GM23338 (cell line): ENCODE data around the gene CLDN22. TPM values are rescaled to one million over a fixed set of nuclear protein-coding genes. Genes with fewer than 3 reads are reported as not detected.

Experiments
- ATAC-seq: fragments of 200-7000 bp; cut with Tn5 transposase; 3 replicates; pipeline ENCODE4 v1.9.1; 2020
- DNase-seq: peaks from one replicate; pipeline ENCODE4 v3.0.0-alpha.2; 2015; ENCODE audit warnings: low spot score
- H2AFZ ChIP-seq: fragments of 200-600 bp; sonication (generic); 2 replicates; pipeline ENCODE4 v1.8.0; 2016; ENCODE audit warnings: antibody characterized with exemption, mild to moderate bottlenecking, moderate library complexity
- H3F3A ChIP-seq: fragments of 200-600 bp; sonication (generic); replicated peaks from 2 replicates; pipeline ENCODE4 v1.8.0; 2017; ENCODE audit warnings: antibody characterized with exemption, mixed run types, low read depth
- H3K27ac ChIP-seq: fragments of 200-600 bp; sonication (generic); 2 replicates; pipeline ENCODE4 v1.6.1; 2016; ENCODE audit warnings: low read depth
- H3K27me3 ChIP-seq: fragments of 200-600 bp; sonication (generic); 2 replicates; pipeline ENCODE4 v1.8.0; 2016; ENCODE audit warnings: mild to moderate bottlenecking, mixed run types, moderate library complexity; ENCODE audit not compliant: insufficient read depth
- H3K36me3 ChIP-seq: fragments of 200-600 bp; sonication (generic); 2 replicates; pipeline ENCODE4 v1.8.0; 2016; ENCODE audit warnings: mild to moderate bottlenecking; ENCODE audit not compliant: insufficient read depth
- H3K4me1 ChIP-seq: fragments of 200-600 bp; sonication (generic); 2 replicates; pipeline ENCODE4 v1.8.0; 2016; ENCODE audit warnings: mild to moderate bottlenecking, moderate library complexity; ENCODE audit not compliant: insufficient read depth
- H3K4me2 ChIP-seq: fragments of 200-600 bp; sonication (generic); 2 replicates; pipeline ENCODE4 v1.7.1; 2017; ENCODE audit warnings: mixed run types
- H3K4me3 ChIP-seq: fragments of 200-600 bp; sonication (generic); 2 replicates; pipeline ENCODE4 v1.6.1; 2016; ENCODE audit warnings: mixed run types
- H3K79me2 ChIP-seq: fragments of 200-600 bp; sonication (generic); replicated peaks from 2 replicates; pipeline ENCODE4 v1.8.0; 2017; ENCODE audit warnings: mild to moderate bottlenecking; ENCODE audit not compliant: insufficient read depth
- H3K9me2 ChIP-seq: fragments of 200-600 bp; sonication (generic); 2 replicates; pipeline ENCODE4 v1.8.0; 2017; ENCODE audit not compliant: insufficient read depth
- H4K20me1 ChIP-seq: fragments of 200-600 bp; sonication (generic); replicated peaks from 2 replicates; pipeline ENCODE4 v1.8.0; 2017; ENCODE audit warnings: mild to moderate bottlenecking; ENCODE audit not compliant: insufficient read depth
- H3K27ac Mint-ChIP-seq: 2 replicates; pipeline ENCODE4 v1.8.0; 2020; ENCODE audit warnings: inconsistent platforms, mild to moderate bottlenecking, moderate library complexity, mixed read lengths
- H3K27me3 Mint-ChIP-seq: 3 replicates; pipeline ENCODE4 v1.8.0; 2022; ENCODE audit warnings: low read depth, mild to moderate bottlenecking, moderate library complexity, mixed read lengths, inconsistent platforms; ENCODE audit not compliant: insufficient read depth, poor library complexity
- H3K36me3 Mint-ChIP-seq: 3 replicates; pipeline ENCODE4 v1.8.0; 2021; ENCODE audit warnings: low read depth, mild to moderate bottlenecking, inconsistent platforms, moderate library complexity, mixed read lengths
- H3K4me1 Mint-ChIP-seq: 3 replicates; pipeline ENCODE4 v1.8.0; 2020; ENCODE audit warnings: mild to moderate bottlenecking, inconsistent platforms, mixed read lengths
- H3K4me3 Mint-ChIP-seq: 3 replicates; pipeline ENCODE4 v1.8.0; 2021; ENCODE audit warnings: moderate library complexity, mild to moderate bottlenecking, inconsistent platforms, mixed read lengths
- H3K9me3 Mint-ChIP-seq: 3 replicates; pipeline ENCODE4 v1.8.0; 2020; ENCODE audit warnings: moderate library complexity, mild to moderate bottlenecking, inconsistent platforms, mixed read lengths
- CREB1 ChIP-seq: fragments of 250-450 bp; sonication (Bioruptor Pico); IDR thresholded peaks from 2 replicates; pipeline ENCODE4 v1.5.0; 2020; ENCODE audit warnings: low read depth, mild to moderate bottlenecking, moderate library complexity
- EZH2 ChIP-seq: fragments of 200-600 bp; sonication (generic); IDR thresholded peaks from one replicate; pipeline ENCODE4 v1.8.0; 2017; ENCODE audit warnings: antibody characterized with exemption, mild to moderate bottlenecking, low read depth; ENCODE audit not compliant: unreplicated experiment
- EZH2phosphoT487 ChIP-seq: fragments of 200-600 bp; sonication (generic); IDR thresholded peaks from one replicate; pipeline ENCODE4 v1.8.1; 2018; ENCODE audit warnings: antibody characterized with exemption; ENCODE audit not compliant: unreplicated experiment
- ZNF331 ChIP-seq: fragments of 250-450 bp; sonication (Bioruptor Pico); IDR thresholded peaks from 2 replicates; pipeline ENCODE4 v1.5.0; 2020; ENCODE audit warnings: low read depth, mild to moderate bottlenecking, moderate library complexity
- polyA plus RNA-seq: library from polyadenylated mRNA; unstranded; fragments of >200 nt; fragmentation: Nextera tagmentation; extraction: Ambion mirVana; gene quantifications from 2 replicates; pipeline ENCODE4 v1.2.1, GENCODE V29; 2016
- total RNA-seq: library from RNA; depleted of rRNA; stranded (reverse); fragments of >200 nt; shearing (Covaris generic); gene quantifications from 2 replicates; pipeline ENCODE4 v1.2.3, GENCODE V29; 2014
- TF ChIP-seq, protein P1 (sequence below): IDR thresholded peaks from one replicate; pipeline ENCODE4 v1.6.1; 2018; ENCODE audit warnings: antibody characterized with exemption; ENCODE audit not compliant: unreplicated experiment
- TF ChIP-seq, protein P2 (sequence below): IDR thresholded peaks from 2 replicates; pipeline ENCODE4 v1.6.1; 2016; ENCODE audit warnings: antibody characterized with exemption
- TF ChIP-seq, protein P3 (sequence below): fragments of 250-450 bp; sonication (Bioruptor Pico); IDR thresholded peaks from 2 replicates; pipeline ENCODE4 v1.5.0; 2020; ENCODE audit warnings: mild to moderate bottlenecking, moderate library complexity

CLDN22 gene
- total and polyA plus RNA-seq, 2 experiments from 2014 or later: not detected

DNA sequence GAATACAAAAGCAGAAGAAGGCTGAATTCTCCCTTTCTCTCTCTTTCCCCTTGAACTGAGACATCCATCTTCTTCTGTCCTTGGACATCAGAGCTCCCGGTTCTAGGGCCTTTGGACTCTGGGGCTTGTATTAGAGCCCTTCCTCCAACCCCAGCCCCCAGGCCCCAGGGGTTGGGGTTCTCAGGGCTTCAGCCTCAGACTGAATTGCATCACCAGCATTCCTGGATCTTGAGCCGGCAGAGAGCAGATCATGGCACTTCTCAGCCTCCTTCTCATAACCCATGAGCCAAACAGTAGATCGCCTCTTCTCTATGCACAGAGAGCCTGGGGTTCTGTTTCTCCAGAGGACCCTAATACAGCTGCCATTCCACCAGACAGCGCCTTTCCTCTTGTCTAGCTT lies 27.5 kb upstream of the CLDN22 start (continued):
- TF ChIP-seq ZNF331 (CRISPR knock-in tag) (no peak), CREB1 (no peak), EZH2phosphoT487 (no peak), EZH2 (no peak)

DNA sequence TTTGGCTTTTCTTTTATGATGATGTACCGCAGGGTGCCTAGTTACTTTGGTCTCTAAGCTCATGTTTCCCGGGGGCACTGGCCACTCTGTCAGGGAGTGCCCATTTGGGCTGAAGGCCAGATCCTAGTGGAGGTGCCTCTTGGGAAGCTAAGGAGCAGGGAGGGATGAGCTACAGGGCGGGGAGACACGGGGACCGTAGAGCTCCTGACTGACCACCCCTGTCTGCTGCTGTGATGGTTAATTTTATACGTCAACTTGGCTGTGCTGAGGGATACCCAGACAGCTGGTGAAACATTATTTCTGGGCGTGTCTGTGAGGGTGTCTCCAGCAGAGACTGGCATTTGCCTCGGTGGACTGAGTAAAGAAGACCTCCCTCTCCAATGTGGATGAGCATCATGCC lies 27.1 kb upstream of the CLDN22 start:
- Mint-ChIP-seq H3K36me3 (no peaks in the 10 kb centered on the region), H3K9me3 (no peaks in the 10 kb centered on the region), H3K27me3 (peaks cover 6% of the 10 kb centered on the region), H3K27ac (no peak overlapping the region), H3K4me3 (no peak overlapping the region), H3K4me1 (no peaks in the 10 kb centered on the region)
- Histone ChIP-seq H3K4me2 (no peak overlapping the region), H3K27me3 (no peaks in the 10 kb centered on the region), H3K4me3 (no peak overlapping the region), H3K79me2 (no peaks in the 10 kb centered on the region), H3F3A (no peaks in the 10 kb centered on the region), H3K27ac (no peak overlapping the region), H4K20me1 (no peaks in the 10 kb centered on the region), H3K4me1 (no peaks in the 10 kb centered on the region), H3K36me3 (no peaks in the 10 kb centered on the region), H2AFZ (no peak overlapping the region), H3K9me2 (no peaks in the 10 kb centered on the region)
- DNase-seq: no peak
- no peak for ATAC-seq
- TF ChIP-seq, protein P1, sequence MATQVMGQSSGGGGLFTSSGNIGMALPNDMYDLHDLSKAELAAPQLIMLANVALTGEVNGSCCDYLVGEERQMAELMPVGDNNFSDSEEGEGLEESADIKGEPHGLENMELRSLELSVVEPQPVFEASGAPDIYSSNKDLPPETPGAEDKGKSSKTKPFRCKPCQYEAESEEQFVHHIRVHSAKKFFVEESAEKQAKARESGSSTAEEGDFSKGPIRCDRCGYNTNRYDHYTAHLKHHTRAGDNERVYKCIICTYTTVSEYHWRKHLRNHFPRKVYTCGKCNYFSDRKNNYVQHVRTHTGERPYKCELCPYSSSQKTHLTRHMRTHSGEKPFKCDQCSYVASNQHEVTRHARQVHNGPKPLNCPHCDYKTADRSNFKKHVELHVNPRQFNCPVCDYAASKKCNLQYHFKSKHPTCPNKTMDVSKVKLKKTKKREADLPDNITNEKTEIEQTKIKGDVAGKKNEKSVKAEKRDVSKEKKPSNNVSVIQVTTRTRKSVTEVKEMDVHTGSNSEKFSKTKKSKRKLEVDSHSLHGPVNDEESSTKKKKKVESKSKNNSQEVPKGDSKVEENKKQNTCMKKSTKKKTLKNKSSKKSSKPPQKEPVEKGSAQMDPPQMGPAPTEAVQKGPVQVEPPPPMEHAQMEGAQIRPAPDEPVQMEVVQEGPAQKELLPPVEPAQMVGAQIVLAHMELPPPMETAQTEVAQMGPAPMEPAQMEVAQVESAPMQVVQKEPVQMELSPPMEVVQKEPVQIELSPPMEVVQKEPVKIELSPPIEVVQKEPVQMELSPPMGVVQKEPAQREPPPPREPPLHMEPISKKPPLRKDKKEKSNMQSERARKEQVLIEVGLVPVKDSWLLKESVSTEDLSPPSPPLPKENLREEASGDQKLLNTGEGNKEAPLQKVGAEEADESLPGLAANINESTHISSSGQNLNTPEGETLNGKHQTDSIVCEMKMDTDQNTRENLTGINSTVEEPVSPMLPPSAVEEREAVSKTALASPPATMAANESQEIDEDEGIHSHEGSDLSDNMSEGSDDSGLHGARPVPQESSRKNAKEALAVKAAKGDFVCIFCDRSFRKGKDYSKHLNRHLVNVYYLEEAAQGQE: no peak
- TF ChIP-seq, protein P2, sequence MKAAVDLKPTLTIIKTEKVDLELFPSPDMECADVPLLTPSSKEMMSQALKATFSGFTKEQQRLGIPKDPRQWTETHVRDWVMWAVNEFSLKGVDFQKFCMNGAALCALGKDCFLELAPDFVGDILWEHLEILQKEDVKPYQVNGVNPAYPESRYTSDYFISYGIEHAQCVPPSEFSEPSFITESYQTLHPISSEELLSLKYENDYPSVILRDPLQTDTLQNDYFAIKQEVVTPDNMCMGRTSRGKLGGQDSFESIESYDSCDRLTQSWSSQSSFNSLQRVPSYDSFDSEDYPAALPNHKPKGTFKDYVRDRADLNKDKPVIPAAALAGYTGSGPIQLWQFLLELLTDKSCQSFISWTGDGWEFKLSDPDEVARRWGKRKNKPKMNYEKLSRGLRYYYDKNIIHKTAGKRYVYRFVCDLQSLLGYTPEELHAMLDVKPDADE: no peak

DNA sequence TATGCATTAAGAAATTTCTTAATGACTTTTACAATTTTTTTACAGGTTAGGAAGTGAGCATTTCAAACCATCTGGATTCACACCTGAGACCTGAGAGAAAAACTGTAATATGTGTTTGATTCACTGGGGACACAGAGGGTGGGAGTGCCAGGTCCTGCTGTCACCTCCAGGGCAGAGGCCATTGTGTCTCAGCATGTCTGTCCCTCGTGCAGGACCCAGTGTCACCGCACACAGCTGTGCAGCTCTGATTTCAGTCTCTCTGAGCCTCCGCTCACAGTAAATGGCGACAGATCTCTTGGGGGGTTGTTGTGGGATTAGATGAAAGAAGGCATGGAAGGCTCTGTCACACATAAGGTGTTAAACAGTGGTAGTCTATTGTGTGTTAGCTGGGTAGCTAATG lies 25.2 kb upstream of the CLDN22 start:
- Histone ChIP-seq H4K20me1 (no peaks in the 10 kb centered on the region), H3K9me2 (no peaks in the 10 kb centered on the region), H3K4me2 (no peak overlapping the region), H3K79me2 (no peaks in the 10 kb centered on the region), H3K4me1 (no peaks in the 10 kb centered on the region), H3F3A (no peaks in the 10 kb centered on the region), H2AFZ (no peak overlapping the region), H3K27ac (no peak overlapping the region), H3K4me3 (no peak overlapping the region), H3K27me3 (no peaks in the 10 kb centered on the region), H3K36me3 (no peaks in the 10 kb centered on the region)
- H3K9me3 Mint-ChIP-seq: no peaks in the 10 kb centered on the region
- DNase-seq (no peak), ATAC-seq (no peak)
- H3K4me1 Mint-ChIP-seq: no peaks in the 10 kb centered on the region
- H3K27ac Mint-ChIP-seq: no peak overlapping the region
- no peak overlapping the region for H3K4me3 Mint-ChIP-seq
- H3K27me3 Mint-ChIP-seq: peaks cover 4% of the 10 kb centered on the region
- no peaks in the 10 kb centered on the region for H3K36me3 Mint-ChIP-seq
- TF ChIP-seq CREB1 (no peak), ZNF331 (CRISPR knock-in tag) (no peak), EZH2 (no peak)
- TF ChIP-seq, protein P3, sequence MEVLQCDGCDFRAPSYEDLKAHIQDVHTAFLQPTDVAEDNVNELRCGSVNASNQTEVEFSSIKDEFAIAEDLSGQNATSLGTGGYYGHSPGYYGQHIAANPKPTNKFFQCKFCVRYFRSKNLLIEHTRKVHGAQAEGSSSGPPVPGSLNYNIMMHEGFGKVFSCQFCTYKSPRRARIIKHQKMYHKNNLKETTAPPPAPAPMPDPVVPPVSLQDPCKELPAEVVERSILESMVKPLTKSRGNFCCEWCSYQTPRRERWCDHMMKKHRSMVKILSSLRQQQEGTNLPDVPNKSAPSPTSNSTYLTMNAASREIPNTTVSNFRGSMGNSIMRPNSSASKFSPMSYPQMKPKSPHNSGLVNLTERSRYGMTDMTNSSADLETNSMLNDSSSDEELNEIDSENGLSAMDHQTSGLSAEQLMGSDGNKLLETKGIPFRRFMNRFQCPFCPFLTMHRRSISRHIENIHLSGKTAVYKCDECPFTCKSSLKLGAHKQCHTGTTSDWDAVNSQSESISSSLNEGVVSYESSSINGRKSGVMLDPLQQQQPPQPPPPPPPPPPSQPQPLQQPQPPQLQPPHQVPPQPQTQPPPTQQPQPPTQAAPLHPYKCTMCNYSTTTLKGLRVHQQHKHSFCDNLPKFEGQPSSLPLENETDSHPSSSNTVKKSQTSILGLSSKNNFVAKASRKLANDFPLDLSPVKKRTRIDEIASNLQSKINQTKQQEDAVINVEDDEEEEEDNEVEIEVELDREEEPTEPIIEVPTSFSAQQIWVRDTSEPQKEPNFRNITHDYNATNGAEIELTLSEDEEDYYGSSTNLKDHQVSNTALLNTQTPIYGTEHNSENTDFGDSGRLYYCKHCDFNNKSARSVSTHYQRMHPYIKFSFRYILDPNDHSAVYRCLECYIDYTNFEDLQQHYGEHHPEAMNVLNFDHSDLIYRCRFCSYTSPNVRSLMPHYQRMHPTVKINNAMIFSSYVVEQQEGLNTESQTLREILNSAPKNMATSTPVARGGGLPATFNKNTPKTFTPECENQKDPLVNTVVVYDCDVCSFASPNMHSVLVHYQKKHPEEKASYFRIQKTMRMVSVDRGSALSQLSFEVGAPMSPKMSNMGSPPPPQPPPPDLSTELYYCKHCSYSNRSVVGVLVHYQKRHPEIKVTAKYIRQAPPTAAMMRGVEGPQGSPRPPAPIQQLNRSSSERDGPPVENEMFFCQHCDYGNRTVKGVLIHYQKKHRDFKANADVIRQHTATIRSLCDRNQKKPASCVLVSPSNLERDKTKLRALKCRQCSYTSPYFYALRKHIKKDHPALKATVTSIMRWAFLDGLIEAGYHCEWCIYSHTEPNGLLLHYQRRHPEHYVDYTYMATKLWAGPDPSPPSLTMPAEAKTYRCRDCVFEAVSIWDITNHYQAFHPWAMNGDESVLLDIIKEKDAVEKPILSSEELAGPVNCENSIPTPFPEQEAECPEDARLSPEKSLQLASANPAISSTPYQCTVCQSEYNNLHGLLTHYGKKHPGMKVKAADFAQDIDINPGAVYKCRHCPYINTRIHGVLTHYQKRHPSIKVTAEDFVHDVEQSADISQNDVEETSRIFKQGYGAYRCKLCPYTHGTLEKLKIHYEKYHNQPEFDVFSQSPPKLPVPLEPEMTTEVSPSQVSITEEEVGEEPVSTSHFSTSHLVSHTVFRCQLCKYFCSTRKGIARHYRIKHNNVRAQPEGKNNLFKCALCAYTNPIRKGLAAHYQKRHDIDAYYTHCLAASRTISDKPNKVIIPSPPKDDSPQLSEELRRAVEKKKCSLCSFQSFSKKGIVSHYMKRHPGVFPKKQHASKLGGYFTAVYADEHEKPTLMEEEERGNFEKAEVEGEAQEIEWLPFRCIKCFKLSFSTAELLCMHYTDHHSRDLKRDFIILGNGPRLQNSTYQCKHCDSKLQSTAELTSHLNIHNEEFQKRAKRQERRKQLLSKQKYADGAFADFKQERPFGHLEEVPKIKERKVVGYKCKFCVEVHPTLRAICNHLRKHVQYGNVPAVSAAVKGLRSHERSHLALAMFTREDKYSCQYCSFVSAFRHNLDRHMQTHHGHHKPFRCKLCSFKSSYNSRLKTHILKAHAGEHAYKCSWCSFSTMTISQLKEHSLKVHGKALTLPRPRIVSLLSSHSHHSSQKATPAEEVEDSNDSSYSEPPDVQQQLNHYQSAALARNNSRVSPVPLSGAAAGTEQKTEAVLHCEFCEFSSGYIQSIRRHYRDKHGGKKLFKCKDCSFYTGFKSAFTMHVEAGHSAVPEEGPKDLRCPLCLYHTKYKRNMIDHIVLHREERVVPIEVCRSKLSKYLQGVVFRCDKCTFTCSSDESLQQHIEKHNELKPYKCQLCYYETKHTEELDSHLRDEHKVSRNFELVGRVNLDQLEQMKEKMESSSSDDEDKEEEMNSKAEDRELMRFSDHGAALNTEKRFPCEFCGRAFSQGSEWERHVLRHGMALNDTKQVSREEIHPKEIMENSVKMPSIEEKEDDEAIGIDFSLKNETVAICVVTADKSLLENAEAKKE: no peak
